Kidney glomerular epithelial cell (primary cell): ENCODE data around the gene OXCT2.

ENCODE experiments used
- DNase-seq: peaks from one replicate; lab custom pipeline; 2025; lab: John Stamatoyannopoulos, UW

OXCT2 gene

GRCh38 chr1:39762550-39763540 lies 8.3 kb downstream of the OXCT2 start:
- DNase-seq, result no peak

DNA sequence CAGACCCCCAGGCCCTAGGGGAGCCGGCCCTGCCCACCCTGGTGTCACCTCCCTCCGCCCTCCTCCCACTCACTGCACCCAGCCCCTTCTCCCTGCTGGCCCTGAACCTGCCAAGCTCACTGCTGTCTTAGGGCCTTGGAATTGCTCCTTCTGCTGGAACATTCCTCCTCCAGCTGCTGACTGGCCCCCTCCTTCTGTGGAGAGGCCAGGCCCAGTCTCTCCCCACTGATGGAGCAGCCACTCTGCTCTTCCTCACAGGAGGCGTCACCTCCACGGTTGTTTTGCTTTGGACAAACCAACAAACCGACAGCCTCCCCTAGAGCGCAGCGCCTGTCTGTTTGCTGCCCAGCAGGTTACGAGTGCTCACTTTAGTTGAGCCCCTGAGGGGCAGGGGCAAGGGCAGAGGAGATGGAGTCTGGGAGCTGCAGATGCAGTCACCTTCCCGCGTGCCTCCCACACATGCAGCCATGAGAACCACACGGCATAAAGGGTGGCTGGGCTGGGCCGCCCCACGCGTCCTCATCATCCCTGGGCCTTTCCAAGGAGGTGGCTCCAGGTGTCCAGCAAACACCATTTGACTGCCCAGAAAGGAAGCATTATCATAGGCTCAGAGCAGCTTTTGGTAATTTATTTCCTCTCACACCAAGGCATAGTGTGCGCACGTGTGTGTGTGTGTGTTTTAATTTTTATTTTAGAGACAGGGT lies 9.4 kb downstream of the OXCT2 start:
- no peak for DNase-seq

DNA sequence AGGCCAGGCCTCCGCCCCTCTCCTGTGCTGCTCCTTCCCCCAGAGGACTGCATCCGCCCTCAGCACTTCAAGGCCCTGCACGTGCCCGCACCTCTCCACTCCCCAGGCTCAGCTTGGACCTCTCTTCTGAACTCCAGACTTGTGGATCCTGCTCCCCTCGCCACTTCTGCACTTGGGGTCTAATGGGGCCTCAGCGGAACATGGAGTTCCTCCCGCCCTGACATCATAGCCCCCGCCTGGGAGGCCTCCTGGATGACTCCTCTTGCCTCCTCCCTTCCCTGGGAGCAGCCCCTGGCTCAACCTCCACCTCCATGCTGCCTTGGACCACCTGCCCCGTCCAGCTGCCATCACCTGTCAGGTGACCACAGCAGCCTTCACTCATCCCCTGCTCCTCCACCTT lies 10.1 kb downstream of the OXCT2 start:
- no peak for DNase-seq

GRCh38 chr1:39760074-39761008 lies 10.8 kb downstream of the OXCT2 start:
- no peak for DNase-seq

DNA sequence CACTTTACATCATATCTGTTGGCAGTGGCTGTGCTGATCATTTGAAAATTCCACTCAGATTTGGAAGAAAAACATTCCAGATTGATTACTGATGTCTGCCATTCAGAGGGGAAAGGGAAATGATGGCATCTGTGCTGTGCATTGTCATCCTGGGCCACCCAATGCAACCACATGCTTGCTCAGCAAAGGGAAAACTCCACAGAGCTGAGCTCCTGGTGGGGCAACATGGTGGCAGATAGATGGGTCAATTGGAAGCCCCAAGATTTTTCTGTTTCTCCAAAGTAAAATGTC lies 11.8 kb downstream of the OXCT2 start:
- no peak for DNase-seq

DNA sequence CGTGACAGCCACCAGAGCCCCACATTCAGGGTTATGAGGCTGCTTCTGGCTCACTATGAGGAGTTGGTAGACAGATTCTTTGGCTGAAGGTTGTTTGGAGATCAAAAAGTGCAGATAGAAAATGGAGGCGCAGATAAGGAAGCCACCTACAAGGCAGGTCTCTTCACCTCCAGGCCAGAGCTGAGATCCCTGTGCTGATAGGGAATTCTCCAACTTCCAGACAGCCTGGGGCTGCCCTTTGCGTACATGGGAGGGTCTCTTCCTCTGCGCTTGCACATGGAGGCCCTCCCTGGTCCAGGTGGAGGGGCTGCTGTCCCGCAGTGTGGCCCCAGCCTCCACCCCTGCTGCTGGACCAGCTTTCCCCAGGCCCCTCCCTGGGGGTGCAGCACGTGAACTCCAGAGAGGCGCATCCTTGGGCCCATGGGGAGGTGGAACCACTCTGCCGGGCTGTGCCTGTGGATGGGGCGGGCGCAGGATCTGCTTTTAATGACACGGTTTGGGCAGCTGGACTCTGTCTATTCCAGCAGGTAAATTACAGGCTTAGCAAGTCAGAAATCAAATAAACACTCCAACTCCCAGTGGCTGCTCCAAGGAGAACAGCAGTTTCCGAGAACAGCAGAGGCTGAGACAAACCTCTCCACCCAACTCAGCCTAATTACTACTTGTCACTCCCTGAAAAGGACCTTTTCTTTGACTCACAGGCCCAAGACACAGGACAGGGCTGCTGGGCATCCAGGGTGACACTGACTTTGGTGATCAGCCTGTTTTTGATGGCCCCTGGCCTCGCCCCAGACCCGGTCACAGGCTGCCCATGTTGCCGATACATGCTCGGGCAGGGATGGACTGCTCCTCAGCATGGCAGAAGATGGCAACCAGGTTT lies 12.4 kb downstream of the OXCT2 start:
- no peak for DNase-seq

DNA sequence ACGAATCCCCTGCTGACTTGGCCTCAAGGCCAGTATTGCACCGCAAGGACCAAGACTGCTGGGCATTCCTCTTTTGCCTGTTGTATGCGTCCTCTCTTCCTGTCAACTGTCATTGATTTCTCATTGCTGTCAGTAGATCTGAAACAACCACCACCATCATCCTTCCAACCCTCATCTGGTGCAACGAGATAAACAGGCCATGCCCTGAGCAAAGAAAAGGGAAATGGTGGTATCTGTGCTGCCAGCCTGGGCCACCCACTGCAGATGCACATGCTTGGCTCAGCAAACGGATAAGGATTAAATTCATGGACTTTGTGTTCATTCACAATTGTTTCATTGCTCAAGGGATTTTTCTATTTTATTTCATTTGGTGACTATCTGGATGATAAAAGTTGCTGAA lies 13.6 kb downstream of the OXCT2 start:
- DNase-seq, result no peak

DNA sequence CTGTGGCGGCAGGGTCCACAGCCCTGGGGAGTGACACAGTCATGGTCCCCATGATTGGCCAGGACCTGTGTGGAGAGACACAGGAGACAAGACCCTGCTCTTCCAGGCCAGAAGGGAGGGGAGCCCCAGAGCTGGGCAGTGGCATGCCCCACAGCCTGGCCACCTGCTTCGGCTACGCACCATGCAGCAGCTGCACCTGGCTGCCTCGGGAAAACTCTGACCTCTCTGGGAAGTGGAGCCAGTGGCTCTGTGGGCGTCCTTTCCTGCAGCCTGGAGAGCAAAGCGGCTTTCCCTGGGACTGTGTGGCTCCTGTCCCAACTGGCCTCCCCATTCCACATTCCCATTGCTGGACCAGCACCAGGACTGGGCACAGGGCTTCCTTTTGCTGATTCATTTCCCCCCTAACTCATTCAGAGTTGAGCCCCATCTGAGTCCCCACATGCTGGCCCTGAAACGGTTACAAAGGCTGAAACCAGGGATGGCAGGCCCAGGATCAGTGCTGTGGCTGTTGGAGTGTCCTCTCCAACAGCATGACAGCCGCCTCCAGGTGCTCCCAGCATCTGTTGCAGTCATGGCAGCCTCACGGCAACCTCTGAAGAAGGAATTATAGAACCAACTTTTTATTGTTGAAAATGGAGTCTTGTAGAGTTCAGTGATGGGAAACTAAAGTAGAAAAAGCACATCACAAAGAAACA lies 15.0 kb downstream of the OXCT2 start:
- DNase-seq, result no peak

GRCh38 chr1:39754906-39755504 lies 16.1 kb downstream of the OXCT2 start:
- no peak for DNase-seq

DNA sequence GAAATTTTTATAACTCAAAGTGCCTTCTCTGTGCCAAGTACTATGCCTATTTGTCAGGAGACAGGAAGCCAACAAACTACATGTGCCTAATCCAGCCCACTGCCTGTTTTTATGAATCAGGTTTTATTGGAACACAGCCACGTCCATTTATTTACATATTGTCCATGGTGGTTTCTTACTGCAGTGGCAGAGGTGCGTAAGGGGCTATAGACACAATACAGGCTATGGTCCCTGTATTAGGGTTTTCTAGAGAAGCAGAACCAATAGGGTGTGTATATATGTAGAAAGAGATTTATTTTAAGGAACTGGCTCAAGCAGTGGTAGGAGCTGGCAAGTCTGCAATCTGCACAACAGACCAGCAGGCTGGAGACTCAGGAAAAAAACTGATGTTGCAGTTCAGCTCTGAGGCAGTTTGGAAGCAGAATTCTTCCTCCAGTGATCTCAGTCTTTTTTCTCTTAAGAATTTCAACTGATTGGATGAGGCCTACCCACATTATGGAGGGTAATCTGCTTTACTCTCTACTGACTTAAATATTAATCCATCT lies 17.1 kb downstream of the OXCT2 start:
- DNase-seq, result no peak

DNA sequence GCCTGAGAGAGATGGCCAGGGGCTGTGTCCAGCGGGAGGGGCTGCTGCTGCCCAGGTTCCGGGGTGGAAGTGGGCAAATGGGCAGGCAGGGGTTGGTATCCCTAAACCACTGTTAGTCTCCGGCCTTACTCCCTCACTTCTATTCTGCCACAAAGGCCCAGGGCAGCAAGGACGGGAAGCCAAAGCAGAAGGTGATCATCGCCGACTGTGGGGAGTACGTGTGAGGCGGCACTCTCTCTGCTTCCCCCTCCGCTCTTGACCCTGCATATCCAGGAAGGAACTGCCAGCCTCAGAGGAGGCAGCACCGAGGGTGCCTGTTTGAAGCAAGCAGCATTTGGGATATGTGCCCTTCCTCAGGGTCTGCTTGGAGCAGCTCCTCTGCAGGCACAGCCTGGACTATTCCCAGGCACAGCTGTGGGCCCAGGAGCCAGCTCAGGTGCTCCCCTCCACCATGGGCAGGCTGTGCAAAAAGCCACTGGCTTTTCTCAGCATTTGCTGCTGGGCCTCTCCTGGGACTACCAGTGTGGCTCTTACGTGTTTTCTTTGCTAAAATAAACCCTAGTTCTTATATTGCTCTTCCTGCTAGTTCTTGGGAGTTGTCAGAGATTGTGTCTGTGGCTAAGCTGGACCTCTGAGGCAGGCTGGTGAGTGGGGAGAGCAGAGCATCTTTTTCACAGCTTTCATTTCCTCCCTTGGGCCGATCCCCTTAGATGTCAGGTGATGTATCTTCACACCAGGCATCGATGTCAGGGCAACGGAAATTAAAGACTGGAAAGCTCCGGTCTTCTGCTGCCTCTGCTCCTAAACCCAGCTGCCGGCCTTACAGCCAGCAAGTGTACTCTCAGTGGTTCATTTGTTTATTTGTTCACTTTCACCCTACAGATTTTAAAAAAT lies 17.8 kb downstream of the OXCT2 start:
- DNase-seq, result no peak

DNA sequence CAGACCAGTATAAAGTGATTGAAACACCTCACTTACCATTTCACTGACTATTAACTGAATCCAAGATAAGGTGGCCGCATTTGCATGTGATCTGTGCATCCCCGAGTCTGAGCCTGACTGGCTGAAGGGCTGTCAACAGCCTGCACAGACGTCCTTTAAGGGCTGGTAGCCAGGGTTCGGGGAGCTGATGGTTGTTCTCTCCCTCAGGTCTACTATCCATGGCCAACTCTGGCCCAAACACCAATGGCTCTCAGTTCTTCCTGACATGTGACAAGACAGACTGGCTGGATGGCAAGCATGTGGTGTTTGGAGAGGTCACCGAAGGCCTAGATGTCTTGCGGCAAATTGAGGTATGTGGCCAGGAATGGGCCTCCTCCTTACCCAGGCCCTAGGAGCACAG lies 18.4 kb downstream of the OXCT2 start:
- no peak for DNase-seq

DNA sequence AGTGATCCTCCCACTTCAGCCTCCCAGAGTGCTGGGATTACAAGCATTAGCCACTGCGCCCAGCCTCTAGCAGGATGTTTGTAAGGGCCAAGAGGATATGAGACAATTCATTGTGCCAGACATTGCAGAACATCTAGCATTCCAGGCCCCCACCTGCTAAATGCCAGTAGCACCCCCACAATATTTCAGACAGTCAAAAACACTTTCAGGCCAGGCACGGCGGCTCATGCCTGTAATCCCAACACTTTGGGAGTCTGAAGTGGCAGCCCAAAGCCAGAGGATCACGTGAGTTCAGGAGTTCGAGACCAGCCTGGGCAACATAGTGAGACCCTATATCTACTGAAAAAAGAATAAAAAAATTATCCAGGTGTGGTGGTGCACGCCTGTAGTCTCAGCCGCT lies 19.6 kb downstream of the OXCT2 start:
- no peak for DNase-seq

GRCh38 chr1:39745016-39745670 lies 26.0 kb downstream of the OXCT2 start:
- no peak for DNase-seq

- peak; percentile 88 for DNase-seq
Measured at GRCh38 chr1:39738622-39739366, 32.4 kb downstream of the OXCT2 start, which contains the start of gene PPIE. Gene PPIE (plus strand): TSS chr1:39738882. CDS start chr1:39738901, 19 bp downstream.

GRCh38 chr1:39737546-39738169 lies 33.5 kb downstream of the OXCT2 start:
- DNase-seq, result peak; percentile 8

- DNase-seq, result no peak
Measured at GRCh38 chr1:39735731-39736130, 35.4 kb downstream of the OXCT2 start.
